PC-9 (cell line): ENCODE results near the gene ASIP. TPM values are rescaled to one million over a fixed set of nuclear protein-coding genes. Genes with fewer than 3 reads are reported as not detected.

ENCODE experiments used
- BruUV-seq: library from RNA; stranded (reverse); fragments of 400-500 nt; replicated peaks from 2 replicates; lab custom pipeline; 2021; lab: Mats Ljungman, UMichigan
- CTCF ChIA-PET: fragments of 300-600 bp; sonication (Branson Sonifier 250); formaldehyde crosslinking; loops from one replicate; lab custom pipeline; 2022; ENCODE audit warnings: antibody characterized with exemption; lab: Charles Lee
- POLR2A ChIA-PET: fragments of 300-600 bp; sonication (Branson Sonifier 250); formaldehyde crosslinking; loops from one replicate; lab custom pipeline; 2022; ENCODE audit warnings: antibody characterized with exemption; ENCODE audit not compliant: unreplicated experiment; lab: Charles Lee
- DNase-seq, 2 experiments: peaks; one replicate each; pipeline versions ENCODE4 v3.0.0 to v3.0.0-alpha.2; 2015 to 2022; ENCODE audit warnings: mixed read lengths in 1 of 2
- H2AFZ ChIP-seq: fragments of 200-600 bp; sonication (generic); 2 replicates; pipeline ENCODE4 v1.8.1; 2017; ENCODE audit warnings: antibody characterized with exemption
- H3F3A ChIP-seq: fragments of 200-600 bp; sonication (generic); 2 replicates; pipeline ENCODE4 v1.8.1; 2017; ENCODE audit warnings: antibody characterized with exemption, mild to moderate bottlenecking, low read depth; ENCODE audit not compliant: insufficient read depth
- H3K27ac ChIP-seq: fragments of 200-600 bp; sonication (generic); 2 replicates; pipeline ENCODE4 v1.6.1; 2016; ENCODE audit warnings: mixed run types
- H3K27me3 ChIP-seq: fragments of 200-600 bp; sonication (generic); 2 replicates; pipeline ENCODE4 v1.6.1; 2016; ENCODE audit warnings: low read depth, mixed run types; ENCODE audit not compliant: insufficient read depth
- H3K36me3 ChIP-seq: fragments of 200-600 bp; sonication (generic); 2 replicates; pipeline ENCODE4 v1.6.1; 2016; ENCODE audit warnings: low read depth, mixed run types
- H3K4me1 ChIP-seq: fragments of 200-600 bp; sonication (generic); replicated peaks from 2 replicates; pipeline ENCODE4 v1.6.1; 2016; ENCODE audit warnings: mixed run types; ENCODE audit not compliant: insufficient read depth
- H3K4me2 ChIP-seq: fragments of 200-600 bp; sonication (generic); 2 replicates; pipeline ENCODE4 v1.6.1; 2017; ENCODE audit warnings: mixed run types
- H3K4me3 ChIP-seq: fragments of 200-600 bp; sonication (generic); 2 replicates; pipeline ENCODE4 v1.6.1; 2016; ENCODE audit warnings: mixed run types
- H3K79me2 ChIP-seq: fragments of 200-600 bp; sonication (generic); 2 replicates; pipeline ENCODE4 v1.6.1; 2017; ENCODE audit warnings: low read depth, mixed run types
- H3K9me2 ChIP-seq: fragments of 200-600 bp; sonication (generic); 2 replicates; pipeline ENCODE4 v1.8.1; 2017; ENCODE audit warnings: mild to moderate bottlenecking; ENCODE audit not compliant: insufficient read depth
- H3K9me3 ChIP-seq: fragments of 200-600 bp; sonication (generic); 2 replicates; pipeline ENCODE4 v1.8.1; 2016; ENCODE audit warnings: low read depth; ENCODE audit not compliant: insufficient read depth
- H4K20me1 ChIP-seq: fragments of 200-600 bp; sonication (generic); 2 replicates; pipeline ENCODE4 v1.8.1; 2017; ENCODE audit not compliant: insufficient read depth
- EZH2 ChIP-seq: fragments of 200-600 bp; sonication (generic); IDR thresholded peaks from 2 replicates; pipeline ENCODE4 v1.8.0; 2017; ENCODE audit warnings: antibody characterized with exemption, low read depth
- intact Hi-C: fragments of 100-400 bp; cut with micrococcal nuclease; formaldehyde crosslinking; loops from one replicate; pipeline ENCODE4 v1.10.0; 2022; ENCODE audit not compliant: unreplicated experiment
- total RNA-seq: library from RNA; stranded (reverse); gene quantifications from 2 replicates; pipeline ENCODE4 v1.2.3, GENCODE V29; 2021
- TF ChIP-seq, protein P1 (sequence below): fragments of 200-600 bp; sonication (generic); conservative IDR thresholded peaks from 2 replicates; pipeline ENCODE4 v1.6.1; 2017; ENCODE audit warnings: mixed run types, antibody characterized with exemption, mild to moderate bottlenecking, moderate library complexity

Gene ASIP
- total RNA-seq, 1 experiment from 2014 or later = not detected

DNA sequence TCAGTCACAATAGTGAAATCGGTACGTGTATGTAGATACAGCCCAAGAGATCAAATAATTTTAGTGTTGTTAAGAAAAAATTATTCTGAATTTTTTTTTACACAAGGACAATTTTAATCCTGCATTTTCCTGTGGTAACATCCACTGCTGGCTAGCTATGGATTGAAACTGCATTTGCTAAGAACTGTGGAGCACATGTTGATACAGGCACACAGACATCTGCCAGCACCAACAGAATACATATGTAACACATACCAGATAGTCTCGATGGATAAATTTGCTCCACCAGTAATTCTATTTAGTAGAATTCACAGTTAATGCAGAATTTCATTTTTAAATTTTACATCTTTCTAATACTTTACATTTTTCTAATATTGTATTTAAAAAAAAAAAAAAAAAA is 2.2 kb downstream of the ASIP start:
- no TSS peak for BruUV-seq
- intact Hi-C loops = no loop called here

GRCh38 chr20:34246126-34246626 is 5.0 kb downstream of the ASIP start:
- ChIA-PET POLR2A (no interaction called here), CTCF (no interaction called here)
- Histone ChIP-seq H3F3A (no peaks in the 10 kb centered on the region), H3K36me3 (no peaks in the 10 kb centered on the region), H3K4me1 (peaks cover 5% of the 10 kb centered on the region; the same call in 1 of the 2 replicates), H3K9me3 (no peaks in the 10 kb centered on the region), H3K79me2 (no peaks in the 10 kb centered on the region), H2AFZ (no peak overlapping the region), H3K4me2 (no peak overlapping the region), H4K20me1 (no peaks in the 10 kb centered on the region), H3K9me2 (no peaks in the 10 kb centered on the region), H3K27ac (no peak overlapping the region), H3K4me3 (no peak overlapping the region), H3K27me3 (no peaks in the 10 kb centered on the region)
- no TSS peak for BruUV-seq
- intact Hi-C loops = no loop called here
- TF ChIP-seq, protein P1, sequence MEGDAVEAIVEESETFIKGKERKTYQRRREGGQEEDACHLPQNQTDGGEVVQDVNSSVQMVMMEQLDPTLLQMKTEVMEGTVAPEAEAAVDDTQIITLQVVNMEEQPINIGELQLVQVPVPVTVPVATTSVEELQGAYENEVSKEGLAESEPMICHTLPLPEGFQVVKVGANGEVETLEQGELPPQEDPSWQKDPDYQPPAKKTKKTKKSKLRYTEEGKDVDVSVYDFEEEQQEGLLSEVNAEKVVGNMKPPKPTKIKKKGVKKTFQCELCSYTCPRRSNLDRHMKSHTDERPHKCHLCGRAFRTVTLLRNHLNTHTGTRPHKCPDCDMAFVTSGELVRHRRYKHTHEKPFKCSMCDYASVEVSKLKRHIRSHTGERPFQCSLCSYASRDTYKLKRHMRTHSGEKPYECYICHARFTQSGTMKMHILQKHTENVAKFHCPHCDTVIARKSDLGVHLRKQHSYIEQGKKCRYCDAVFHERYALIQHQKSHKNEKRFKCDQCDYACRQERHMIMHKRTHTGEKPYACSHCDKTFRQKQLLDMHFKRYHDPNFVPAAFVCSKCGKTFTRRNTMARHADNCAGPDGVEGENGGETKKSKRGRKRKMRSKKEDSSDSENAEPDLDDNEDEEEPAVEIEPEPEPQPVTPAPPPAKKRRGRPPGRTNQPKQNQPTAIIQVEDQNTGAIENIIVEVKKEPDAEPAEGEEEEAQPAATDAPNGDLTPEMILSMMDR = no peak
- TF ChIP-seq EZH2 = no peak
- DNase-seq = no peak

More for the DNA sequence above, 2.2 kb downstream of the ASIP start:
- Histone ChIP-seq H4K20me1 (no peaks in the 10 kb centered on the region), H3K4me2 (no peak overlapping the region), H3K9me3 (peaks cover 4% of the 10 kb centered on the region; the same call in 1 of the 2 replicates), H3K27ac (no peak overlapping the region), H3K79me2 (no peaks in the 10 kb centered on the region), H3K36me3 (no peaks in the 10 kb centered on the region), H3K27me3 (no peaks in the 10 kb centered on the region), H3K4me1 (peaks cover 5% of the 10 kb centered on the region; the same call in 1 of the 2 replicates), H3K4me3 (no peak overlapping the region), H3K9me2 (no peaks in the 10 kb centered on the region), H2AFZ (no peak overlapping the region), H3F3A (no peaks in the 10 kb centered on the region)
- POLR2A ChIA-PET = no interaction called here
- CTCF ChIA-PET = no interaction called here
- TF ChIP-seq, protein P1 = no peak
- no peak for DNase-seq

DNA sequence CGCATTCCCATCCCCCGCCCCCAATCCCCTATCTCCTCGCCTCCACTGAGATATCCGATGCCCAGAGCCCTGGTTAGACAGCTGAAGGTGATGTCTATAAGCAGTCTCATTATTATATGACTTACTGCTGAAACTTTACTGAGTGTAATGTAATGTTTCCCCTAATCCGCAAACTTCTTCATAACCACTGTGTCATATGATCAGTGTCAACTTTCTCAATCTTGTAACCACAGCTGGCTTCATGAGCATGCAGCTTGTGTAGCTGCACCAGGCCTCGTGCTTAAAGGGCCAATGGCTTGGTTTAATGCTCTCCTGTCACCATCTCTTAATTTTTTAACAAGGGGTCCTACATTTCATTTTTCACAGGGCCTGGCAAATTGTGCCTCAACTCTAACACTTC is 8.1 kb downstream of the ASIP start:
- H2AFZ ChIP-seq = no peak overlapping the region
- no peaks in the 10 kb centered on the region for H3F3A ChIP-seq
- H3K4me2 ChIP-seq = no peak overlapping the region
- BruUV-seq = no TSS peak
- no peak overlapping the region for H3K27ac ChIP-seq
- POLR2A ChIA-PET = no interaction called here
- no peaks in the 10 kb centered on the region for H3K79me2 ChIP-seq
- peaks cover 5% of the 10 kb centered on the region; the same call in 1 of the 2 replicates for H3K4me1 ChIP-seq
- no peaks in the 10 kb centered on the region for H3K27me3 ChIP-seq
- CTCF ChIA-PET = no interaction called here
- no peaks in the 10 kb centered on the region for H3K9me3 ChIP-seq
- H4K20me1 ChIP-seq = no peaks in the 10 kb centered on the region
- intact Hi-C loops = no loop called here
- no peaks in the 10 kb centered on the region for H3K9me2 ChIP-seq
- no peak for TF ChIP-seq EZH2
- TF ChIP-seq, protein P1 = no peak
- no peak overlapping the region for H3K4me3 ChIP-seq
- DNase-seq = no peak
- H3K36me3 ChIP-seq = no peaks in the 10 kb centered on the region
